Parathyroid adenoma (tissue), 2 donors: ENCODE data around the gene COL11A1.

ENCODE experiments used
- H2AFZ ChIP-seq: fragments of 300-600 bp; sonication (generic); one replicate; pipeline ENCODE4 v1.7.0; 2017; ENCODE audit warnings: antibody characterized with exemption, mild to moderate bottlenecking
- H3K27ac ChIP-seq: fragments of 300-600 bp; sonication (generic); one replicate; pipeline ENCODE4 v1.7.0; 2017
- H3K27me3 ChIP-seq: fragments of 300-600 bp; sonication (generic); one replicate; pipeline ENCODE4 v1.7.0; 2017; ENCODE audit warnings: low read length; ENCODE audit not compliant: control insufficient read depth, insufficient read depth
- H3K36me3 ChIP-seq: fragments of 300-600 bp; sonication (generic); one replicate; pipeline ENCODE4 v1.7.0; 2017; ENCODE audit warnings: low read length; ENCODE audit not compliant: control insufficient read depth, insufficient read depth
- H3K4me1 ChIP-seq: fragments of 300-600 bp; sonication (generic); one replicate; pipeline ENCODE4 v1.7.0; 2017; ENCODE audit warnings: control low read depth
- H3K4me2 ChIP-seq: fragments of 300-600 bp; sonication (generic); one replicate; pipeline ENCODE4 v1.7.0; 2017; ENCODE audit warnings: low read length
- H3K4me3 ChIP-seq: fragments of 300-600 bp; sonication (generic); one replicate; pipeline ENCODE4 v1.7.0; 2017; ENCODE audit warnings: low read depth, low read length
- H3K79me2 ChIP-seq: fragments of 300-600 bp; sonication (generic); one replicate; pipeline ENCODE4 v1.7.0; 2017; ENCODE audit warnings: control low read depth
- H3K9ac ChIP-seq: fragments of 300-600 bp; sonication (generic); one replicate; pipeline ENCODE4 v1.7.0; 2017; ENCODE audit warnings: mild to moderate bottlenecking
- H3K9me3 ChIP-seq: fragments of 300-600 bp; sonication (generic); one replicate; pipeline ENCODE4 v1.7.0; 2017; ENCODE audit warnings: low read length; ENCODE audit not compliant: control insufficient read depth
- TF ChIP-seq, protein P1 (sequence below): fragments of 300-600 bp; sonication (generic); IDR thresholded peaks from one replicate; pipeline ENCODE4 v1.7.0; 2017; ENCODE audit warnings: antibody characterized with exemption, mild to moderate bottlenecking
- donor health status: primary hyperparathyroidism.

The COL11A1 gene

DNA sequence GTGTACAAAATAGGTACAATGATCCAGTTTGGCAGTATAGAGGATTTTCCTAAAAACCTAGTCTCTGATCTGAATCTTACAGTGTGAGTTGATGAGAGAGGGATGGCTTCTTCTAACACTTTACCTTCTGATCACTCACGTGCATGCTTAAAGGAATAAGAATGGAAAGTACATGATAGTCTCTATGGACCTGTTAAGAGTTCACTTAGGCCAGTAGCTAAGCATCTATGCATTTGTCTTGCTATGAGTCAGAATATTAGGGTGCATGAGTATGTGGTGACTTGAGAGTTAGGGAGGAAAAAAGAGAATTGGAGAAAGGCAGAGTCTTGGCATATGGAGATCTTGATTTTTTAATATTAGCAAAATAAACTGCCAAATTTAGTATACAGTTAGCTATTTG, 206.3 kb downstream of the COL11A1 start:
- H3K4me2 ChIP-seq: no peak overlapping the region
- H3K9me3 ChIP-seq: no peaks in the 10 kb centered on the region
- no peaks in the 10 kb centered on the region for H3K79me2 ChIP-seq
- TF ChIP-seq, protein P1, sequence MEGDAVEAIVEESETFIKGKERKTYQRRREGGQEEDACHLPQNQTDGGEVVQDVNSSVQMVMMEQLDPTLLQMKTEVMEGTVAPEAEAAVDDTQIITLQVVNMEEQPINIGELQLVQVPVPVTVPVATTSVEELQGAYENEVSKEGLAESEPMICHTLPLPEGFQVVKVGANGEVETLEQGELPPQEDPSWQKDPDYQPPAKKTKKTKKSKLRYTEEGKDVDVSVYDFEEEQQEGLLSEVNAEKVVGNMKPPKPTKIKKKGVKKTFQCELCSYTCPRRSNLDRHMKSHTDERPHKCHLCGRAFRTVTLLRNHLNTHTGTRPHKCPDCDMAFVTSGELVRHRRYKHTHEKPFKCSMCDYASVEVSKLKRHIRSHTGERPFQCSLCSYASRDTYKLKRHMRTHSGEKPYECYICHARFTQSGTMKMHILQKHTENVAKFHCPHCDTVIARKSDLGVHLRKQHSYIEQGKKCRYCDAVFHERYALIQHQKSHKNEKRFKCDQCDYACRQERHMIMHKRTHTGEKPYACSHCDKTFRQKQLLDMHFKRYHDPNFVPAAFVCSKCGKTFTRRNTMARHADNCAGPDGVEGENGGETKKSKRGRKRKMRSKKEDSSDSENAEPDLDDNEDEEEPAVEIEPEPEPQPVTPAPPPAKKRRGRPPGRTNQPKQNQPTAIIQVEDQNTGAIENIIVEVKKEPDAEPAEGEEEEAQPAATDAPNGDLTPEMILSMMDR: no peak
- no peak overlapping the region for H2AFZ ChIP-seq
- no peaks in the 10 kb centered on the region for H3K27me3 ChIP-seq
- no peak overlapping the region for H3K27ac ChIP-seq
- no peak overlapping the region for H3K4me3 ChIP-seq
- no peaks in the 10 kb centered on the region for H3K36me3 ChIP-seq
- H3K9ac ChIP-seq: no peak overlapping the region
- H3K4me1 ChIP-seq: no peaks in the 10 kb centered on the region

DNA sequence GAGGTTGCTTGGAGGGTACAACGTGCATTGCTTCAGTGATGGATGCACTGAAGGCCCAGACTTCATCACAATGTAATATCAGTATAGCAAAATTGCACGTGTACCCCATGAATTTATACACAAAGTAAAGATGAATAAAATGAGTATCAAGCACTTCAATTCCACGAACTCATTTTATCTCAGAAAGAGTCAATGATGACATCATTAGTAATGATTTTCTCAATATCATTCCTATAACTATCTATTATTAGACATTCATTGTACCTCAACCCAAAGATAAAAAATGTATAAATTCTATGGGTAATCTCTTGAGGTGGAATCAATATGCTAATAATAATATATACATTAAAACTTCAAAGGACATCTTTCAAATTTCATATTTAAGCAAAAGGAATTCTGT, 208.4 kb downstream of the COL11A1 start:
- H3K4me3 ChIP-seq: no peak overlapping the region
- no peaks in the 10 kb centered on the region for H3K36me3 ChIP-seq
- H2AFZ ChIP-seq: no peak overlapping the region
- TF ChIP-seq, protein P1: no peak
- no peaks in the 10 kb centered on the region for H3K9me3 ChIP-seq
- no peaks in the 10 kb centered on the region for H3K79me2 ChIP-seq
- no peak overlapping the region for H3K9ac ChIP-seq
- H3K4me1 ChIP-seq: no peaks in the 10 kb centered on the region
- no peak overlapping the region for H3K27ac ChIP-seq
- H3K27me3 ChIP-seq: no peaks in the 10 kb centered on the region
- no peak overlapping the region for H3K4me2 ChIP-seq

DNA sequence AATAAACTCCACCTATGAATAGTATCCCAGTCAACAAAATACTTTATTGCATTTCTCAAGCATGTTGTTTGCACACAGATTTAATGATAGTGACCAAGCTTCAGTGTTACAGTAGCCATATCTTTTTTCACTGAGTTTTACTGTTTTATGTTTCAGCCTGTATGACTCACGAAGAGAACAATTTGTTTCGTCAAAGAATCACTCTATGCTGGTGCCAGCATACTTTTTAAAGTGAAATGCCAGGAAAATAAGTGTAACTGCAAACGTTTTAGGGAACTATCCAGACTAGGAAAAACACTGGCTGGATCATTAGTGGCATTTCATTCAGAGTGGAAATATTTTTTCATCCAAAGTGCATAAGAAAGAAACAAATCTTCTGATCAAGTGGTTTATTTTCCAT, 210.8 kb downstream of the COL11A1 start:
- Histone ChIP-seq H3K27me3 (no peaks in the 10 kb centered on the region), H2AFZ (no peak overlapping the region), H3K4me1 (no peaks in the 10 kb centered on the region), H3K36me3 (no peaks in the 10 kb centered on the region), H3K9ac (no peak overlapping the region), H3K27ac (no peak overlapping the region), H3K4me3 (no peak overlapping the region), H3K79me2 (no peaks in the 10 kb centered on the region), H3K9me3 (no peaks in the 10 kb centered on the region), H3K4me2 (no peak overlapping the region)
- TF ChIP-seq, protein P1: no peak

DNA sequence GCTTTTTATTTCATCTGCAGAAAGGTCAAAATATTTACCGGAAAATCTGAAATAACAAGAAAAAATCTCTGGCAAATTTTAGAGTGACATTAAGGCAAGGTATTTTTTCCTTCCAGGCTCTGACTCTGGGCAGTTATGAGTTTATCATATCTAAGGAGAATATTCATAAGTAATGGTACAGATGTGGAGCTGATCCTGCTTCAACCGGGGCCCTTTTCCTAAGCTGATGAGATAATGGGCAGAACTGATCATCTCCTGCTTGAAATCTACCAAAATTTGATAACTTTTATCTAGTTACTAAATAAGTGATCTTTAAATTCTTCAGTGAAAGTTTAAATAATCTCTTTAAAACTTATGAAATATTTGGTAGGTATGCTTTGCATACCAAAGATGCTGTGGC, 211.6 kb downstream of the COL11A1 start:
- no peak overlapping the region for H2AFZ ChIP-seq
- no peaks in the 10 kb centered on the region for H3K36me3 ChIP-seq
- no peak overlapping the region for H3K4me3 ChIP-seq
- no peak overlapping the region for H3K9ac ChIP-seq
- no peaks in the 10 kb centered on the region for H3K4me1 ChIP-seq
- no peaks in the 10 kb centered on the region for H3K79me2 ChIP-seq
- no peak overlapping the region for H3K27ac ChIP-seq
- no peaks in the 10 kb centered on the region for H3K9me3 ChIP-seq
- H3K4me2 ChIP-seq: no peak overlapping the region
- H3K27me3 ChIP-seq: no peaks in the 10 kb centered on the region
- TF ChIP-seq, protein P1: no peak

DNA sequence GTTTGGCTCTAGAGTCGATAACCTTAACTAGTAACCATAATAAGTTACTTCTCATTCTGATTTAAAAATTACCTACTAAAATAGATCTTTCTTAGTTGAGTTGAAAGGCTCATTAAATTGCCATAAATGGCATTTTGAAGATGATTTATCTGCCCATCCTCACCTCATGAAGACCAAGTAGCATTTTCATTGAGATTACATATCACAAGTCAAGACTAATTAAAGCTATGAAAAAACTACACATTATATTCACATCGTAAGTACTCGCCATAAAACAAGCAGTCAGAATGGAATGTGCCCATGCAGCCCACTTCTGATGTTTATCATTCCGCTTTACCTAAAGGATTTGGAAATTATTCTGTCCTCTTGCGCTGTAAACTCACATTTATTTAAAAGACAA, 212.0 kb downstream of the COL11A1 start:
- H3K4me3 ChIP-seq: no peak overlapping the region
- TF ChIP-seq, protein P1: no peak
- no peak overlapping the region for H3K27ac ChIP-seq
- H3K79me2 ChIP-seq: no peaks in the 10 kb centered on the region
- no peaks in the 10 kb centered on the region for H3K4me1 ChIP-seq
- no peaks in the 10 kb centered on the region for H3K36me3 ChIP-seq
- H3K4me2 ChIP-seq: no peak overlapping the region
- H3K9ac ChIP-seq: no peak overlapping the region
- no peaks in the 10 kb centered on the region for H3K9me3 ChIP-seq
- H3K27me3 ChIP-seq: no peaks in the 10 kb centered on the region
- no peak overlapping the region for H2AFZ ChIP-seq
